ENCODE results near the gene DCAF6.
A peak's percentile ranks its signal among the peaks of the same experiment; 100 is the strongest.

The DCAF6 gene

DNA sequence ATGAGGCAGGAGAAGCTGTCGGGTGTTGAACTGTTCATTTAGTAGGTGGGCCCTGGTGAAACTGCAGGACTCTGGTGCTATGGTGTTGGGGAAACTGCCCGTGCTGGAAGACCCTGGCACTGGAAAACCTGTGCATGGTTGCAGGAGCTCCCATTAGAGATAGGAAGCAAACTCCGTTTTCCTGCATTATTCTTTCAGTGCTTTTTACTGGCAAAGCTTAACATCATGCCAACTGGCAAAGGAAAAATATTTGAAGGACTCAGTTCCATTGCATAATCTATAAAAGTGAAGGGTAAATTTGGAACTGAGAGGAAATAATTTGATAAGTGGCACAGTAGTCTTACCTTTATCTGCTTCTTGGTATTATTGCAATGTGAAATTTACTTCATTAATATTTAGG is 32.1 kb downstream of the DCAF6 start:
- DNase-seq = no peak

GRCh38 chr1:167973832-167974231 is 37.3 kb downstream of the DCAF6 start:
- no peak for DNase-seq

DNA sequence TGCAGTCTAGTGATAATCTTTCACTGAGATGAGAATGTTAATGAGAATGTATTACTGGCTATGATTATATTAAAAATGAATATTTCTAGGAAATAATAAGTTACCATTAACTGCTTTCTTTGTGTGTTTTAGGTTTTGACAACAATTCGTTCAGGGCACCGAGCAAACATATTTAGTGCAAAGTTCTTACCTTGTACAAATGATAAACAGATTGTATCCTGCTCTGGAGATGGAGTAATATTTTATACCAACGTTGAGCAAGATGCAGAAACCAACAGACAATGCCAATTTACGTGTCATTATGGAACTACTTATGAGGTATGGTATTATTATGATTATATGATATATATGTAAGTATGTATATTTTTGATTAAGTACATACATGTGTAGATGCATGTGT is 38.2 kb downstream of the DCAF6 start:
- DNase-seq = no peak

- DNase-seq = no peak
Observed at GRCh38 chr1:167977245-167977644, 40.8 kb downstream of the DCAF6 start.

- no peak for DNase-seq
Observed at GRCh38 chr1:167981933-167982332, 45.5 kb downstream of the DCAF6 start.

DNA sequence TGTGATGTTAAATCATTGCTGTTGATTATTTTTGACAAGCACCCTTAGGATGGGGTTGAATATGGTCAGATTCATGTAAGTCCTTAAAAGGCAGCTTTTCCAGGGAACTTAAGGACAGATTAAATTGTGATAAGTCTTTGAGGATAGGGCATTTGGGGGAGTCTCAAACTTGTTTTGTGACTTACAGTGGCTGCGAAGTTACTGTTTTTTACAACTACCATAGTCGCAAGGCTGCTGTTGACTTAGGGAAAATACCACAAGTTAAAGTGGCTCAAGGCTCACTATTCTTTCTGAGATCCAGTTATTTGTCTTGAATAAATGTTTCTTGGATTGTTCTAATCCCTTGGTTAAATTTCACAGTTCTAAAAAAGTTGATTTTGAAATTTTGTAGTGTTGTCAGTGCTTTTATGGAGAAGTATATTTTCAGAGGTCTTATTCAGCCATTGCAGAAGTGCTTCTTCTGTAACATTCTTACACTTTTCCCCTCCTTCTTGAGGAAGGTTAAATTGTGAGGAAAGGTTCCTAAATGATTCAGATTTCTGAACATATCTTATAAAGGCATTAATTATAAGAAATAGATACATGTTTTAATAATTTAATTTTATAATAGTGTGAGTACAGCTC is 47.4 kb downstream of the DCAF6 start:
- DNase-seq = no peak

- no peak for DNase-seq
Observed at GRCh38 chr1:167984886-167985489, 48.5 kb downstream of the DCAF6 start.

DNA sequence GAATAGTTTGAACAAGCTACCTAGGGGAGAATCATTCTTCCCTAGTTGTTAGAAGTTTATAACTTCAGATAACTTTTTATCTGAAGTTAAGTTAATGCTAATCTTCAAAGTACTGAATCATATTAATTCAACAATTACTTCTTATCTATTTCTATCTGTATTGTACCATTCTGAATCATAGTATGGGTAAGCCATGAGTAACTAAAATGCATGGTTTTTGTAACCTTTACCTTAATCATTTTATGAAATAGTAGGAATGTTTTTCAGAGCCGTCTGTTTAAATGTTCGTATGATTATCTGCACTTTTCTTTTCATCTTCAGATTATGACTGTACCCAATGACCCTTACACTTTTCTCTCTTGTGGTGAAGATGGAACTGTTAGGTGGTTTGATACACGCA is 50.7 kb downstream of the DCAF6 start:
- no peak for DNase-seq

DNA sequence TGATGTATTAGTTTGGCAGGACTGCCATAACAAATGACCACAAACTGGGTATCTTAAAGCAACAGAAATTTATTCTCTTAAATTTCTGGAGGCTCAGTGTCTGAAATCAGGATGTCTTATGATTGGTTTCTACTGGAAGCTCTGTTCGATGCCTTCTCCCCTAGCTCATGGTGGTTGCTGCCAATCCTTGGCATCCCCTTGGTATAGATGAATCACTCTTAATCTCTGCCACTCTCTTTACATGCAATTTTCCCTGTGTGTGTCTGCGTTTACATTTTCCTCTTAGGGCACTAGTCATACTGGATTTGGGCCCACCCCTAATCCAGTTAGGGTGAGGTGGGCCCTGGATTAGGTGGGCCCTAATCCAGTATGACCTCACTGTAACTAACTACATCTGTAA is 55.1 kb downstream of the DCAF6 start:
- no peak for DNase-seq

DNA sequence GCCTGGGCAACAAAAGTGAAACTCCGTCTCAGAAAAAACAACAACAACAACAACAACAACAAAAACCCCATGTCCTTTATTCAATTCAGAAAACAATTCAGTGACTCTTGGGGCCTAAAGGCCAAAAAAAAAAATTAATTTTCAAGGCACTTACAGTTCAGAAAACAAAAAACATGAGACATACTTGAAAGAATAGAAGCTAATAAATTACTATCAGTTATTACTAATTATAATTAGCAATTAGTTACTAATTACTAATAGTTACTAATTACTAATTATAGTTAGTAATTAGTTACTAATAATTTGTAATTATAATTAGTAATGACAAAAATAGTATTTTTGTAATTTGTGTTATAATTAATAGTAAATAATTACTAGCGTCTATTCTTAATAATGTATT is 57.2 kb downstream of the DCAF6 start:
- DNase-seq = no peak

- DNase-seq = no peak
Observed at GRCh38 chr1:167994560-167994959, 58.1 kb downstream of the DCAF6 start.

GRCh38 chr1:167995038-167995437 is 58.6 kb downstream of the DCAF6 start:
- no peak for DNase-seq

- DNase-seq = no peak
Observed at GRCh38 chr1:167996266-167996665, 59.8 kb downstream of the DCAF6 start.

DNA sequence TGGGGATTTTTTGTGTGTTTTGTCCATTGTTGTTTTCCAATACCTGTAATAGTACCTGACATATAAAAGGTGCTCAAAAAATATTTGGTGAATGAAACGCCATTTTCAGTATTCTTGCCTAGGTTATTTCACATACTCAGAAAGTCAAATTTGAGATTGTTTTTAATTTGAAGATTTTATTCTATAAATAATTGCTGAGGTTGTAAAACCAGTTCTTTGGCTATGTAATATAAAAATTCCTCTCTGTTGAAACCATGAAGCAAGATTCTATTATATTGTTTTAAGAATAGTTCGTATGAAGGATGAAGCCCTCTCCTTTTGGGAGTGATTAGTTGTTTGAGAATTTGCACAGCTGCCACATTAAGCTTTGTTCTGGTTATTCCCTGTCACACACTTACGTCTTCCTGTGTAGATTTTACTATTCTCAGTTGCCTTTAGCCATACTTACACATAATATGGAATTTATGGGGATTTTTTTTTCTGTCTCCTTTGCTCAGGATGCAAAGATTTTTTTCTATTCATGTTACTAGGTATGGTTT is 60.6 kb downstream of the DCAF6 start:
- DNase-seq = no peak

- DNase-seq = no peak
Observed at GRCh38 chr1:167999877-168000276, 63.4 kb downstream of the DCAF6 start.

DNA sequence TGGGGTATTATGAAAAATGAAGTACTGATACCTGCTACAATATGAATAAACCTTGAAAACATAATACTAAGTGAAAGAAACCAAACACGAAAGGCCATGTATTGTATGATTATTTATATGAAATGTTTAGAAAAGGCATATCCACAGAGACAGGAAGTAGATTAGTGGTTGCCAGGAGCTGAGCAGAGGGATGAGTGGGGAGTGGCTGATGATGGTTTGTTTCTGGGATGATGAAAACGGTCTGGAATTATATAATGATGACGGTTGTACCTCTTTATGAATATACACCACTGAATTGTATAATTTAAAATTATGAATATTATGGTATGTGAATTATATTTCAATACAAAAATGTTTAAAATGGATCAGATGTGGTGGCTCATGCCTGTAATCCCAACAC is 64.2 kb downstream of the DCAF6 start:
- no peak for DNase-seq

DNA sequence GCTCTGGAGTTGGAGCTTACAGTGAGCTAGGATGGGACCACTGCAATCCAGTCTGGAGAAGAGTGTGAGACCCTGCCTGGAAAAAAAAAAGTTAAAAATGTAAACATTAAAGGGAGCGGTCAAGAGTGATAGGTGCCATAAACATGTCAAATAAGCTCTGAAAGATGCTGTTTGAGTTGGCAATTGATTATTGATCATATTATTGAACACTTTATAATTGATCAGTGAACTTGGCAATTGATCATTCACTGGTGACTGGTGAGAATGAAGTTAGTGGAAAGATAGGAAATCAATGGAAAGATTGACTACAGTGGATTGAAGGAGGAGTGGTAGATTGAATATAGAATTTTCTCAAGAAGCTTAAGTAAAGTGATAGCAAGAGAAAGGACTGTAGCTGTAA is 64.7 kb downstream of the DCAF6 start:
- no peak for DNase-seq

GRCh38 chr1:168004531-168004930 is 68.0 kb downstream of the DCAF6 start:
- DNase-seq = no peak

- DNase-seq = no peak
Observed at GRCh38 chr1:168005529-168005928, 69.0 kb downstream of the DCAF6 start.

DNA sequence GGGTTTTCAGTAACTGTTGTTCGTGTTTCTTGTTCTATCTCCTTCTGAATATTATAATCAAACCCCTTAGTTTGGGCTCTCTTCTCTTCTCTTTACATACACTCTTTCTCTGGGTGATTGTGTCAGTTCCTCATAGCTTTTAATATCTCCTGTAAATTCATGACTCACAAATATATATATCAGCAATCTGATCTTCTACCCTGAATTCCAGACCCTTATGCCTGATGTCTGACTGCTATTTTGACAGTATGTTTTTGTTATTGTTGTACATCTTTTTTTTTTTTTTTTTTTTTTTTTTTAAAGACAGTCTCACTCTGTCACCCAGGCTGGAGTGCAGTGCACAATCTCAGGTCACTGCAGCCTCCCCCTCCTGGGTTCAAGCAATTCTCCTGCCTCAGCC is 71.2 kb downstream of the DCAF6 start:
- no peak for DNase-seq

DNA sequence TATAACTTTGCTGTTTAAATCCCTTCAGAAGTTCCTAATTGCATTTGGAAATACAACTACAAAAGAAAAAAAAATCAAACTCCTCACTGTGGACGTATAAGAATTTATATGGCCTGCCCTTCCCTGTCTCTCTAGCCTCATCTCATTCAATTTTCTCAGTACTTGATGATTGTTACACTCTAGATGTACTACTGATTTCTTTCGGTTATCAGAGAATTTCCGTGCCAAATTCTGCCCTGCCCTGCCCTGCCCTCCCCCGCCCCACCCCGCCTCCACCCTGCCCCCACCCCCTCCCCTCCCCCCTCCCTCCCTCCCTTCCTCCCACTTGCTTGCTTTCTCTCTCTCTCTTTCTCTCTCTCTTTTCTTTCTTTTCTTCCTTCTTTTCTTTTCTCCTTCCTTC is 72.1 kb downstream of the DCAF6 start:
- DNase-seq = no peak

DNA sequence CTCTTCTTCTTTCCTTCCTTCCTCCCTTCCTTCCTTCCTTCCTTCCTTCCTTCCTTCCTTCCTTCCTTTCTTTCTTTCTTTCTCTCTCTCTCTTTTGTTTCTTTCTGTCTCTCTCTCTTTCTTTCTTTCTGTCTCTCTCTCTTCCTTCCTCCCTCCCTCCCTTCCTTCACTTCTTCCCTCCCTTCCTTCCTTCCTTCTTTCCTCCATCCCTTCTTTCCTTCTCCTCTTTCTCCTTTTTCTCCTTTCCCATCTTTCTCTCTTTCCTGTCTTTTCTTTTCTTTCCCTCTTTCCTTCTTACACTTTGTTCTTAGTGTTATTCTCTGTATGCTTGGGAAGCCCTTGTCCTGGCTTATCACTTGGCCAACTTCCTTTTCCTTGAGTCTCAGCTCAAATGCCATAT is 72.8 kb downstream of the DCAF6 start:
- no peak for DNase-seq

- DNase-seq = peak in 1 of 2 experiments; percentile 4
Observed at GRCh38 chr1:168019407-168019806, 82.9 kb downstream of the DCAF6 start.

DNA sequence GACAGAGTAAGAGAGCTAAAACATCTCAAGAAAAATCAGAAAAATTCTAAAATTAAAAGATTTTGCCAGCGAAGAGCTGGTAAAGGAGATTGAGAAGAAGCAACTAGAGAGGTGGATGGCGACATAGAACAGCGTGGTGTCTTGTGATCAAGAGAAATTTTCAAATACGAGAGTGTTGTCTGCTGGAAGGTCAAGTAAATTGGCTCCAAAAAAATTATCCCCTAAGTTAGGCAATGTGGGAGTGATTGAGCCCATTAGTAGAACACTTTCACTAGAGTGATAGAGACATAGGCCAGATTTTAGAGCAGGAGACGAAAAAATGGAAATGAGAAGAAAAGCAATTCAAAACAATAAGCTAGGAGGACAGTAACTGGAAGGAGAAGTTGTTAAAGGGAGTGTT is 94.7 kb downstream of the DCAF6 start:
- no peak for DNase-seq

DNA sequence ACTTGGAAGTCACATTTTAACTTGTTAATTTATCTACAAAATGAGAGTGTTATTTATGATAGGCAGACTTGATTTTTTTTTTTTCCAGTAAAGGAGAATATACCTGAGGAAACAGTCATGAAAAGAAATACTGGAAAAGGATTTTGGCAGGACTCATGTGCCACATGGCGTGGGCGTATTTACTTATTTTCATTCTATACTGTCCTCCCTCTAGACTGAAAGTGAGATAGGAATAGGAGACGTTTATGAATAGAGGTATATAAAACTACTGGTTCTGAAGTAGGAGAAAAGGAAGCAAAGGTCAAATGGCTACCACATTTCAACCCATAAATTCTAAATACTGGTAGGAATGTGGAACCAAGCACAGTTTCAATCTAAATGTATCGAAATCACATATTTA is 95.1 kb downstream of the DCAF6 start:
- DNase-seq = no peak
